ENCODE measurements around the gene SMYD3. TPM values are rescaled to one million over a fixed set of nuclear protein-coding genes. Genes with fewer than 3 reads are reported as not detected.

Gene SMYD3
- total and polyA plus RNA-seq, 2 of the 13 experiments (the other 11 are each of a cell fraction or from before 2014, with no cell fraction given): 27.7 to 35.8 TPM

GRCh38 chr1:246518456-246519205 lies 11.6 kb upstream of the SMYD3 start (continued):
- no peak for TF ChIP-seq AHR (CRISPR knock-in tag; IDR thresholded peaks at IDR 0.05)

- Histone ChIP-seq H3K9me3 (ENCODE audit: low read length) (peaks cover 23% of the 10 kb centered on the region), H3K9ac (ENCODE audit: insufficient read depth, low read depth, low read length) (no peak overlapping the region), H2AFZ (ENCODE audit: low read length) (no peak overlapping the region), H3K79me2 (ENCODE audit: insufficient read depth, low read length) (no peaks in the 10 kb centered on the region), H3K4me2 (ENCODE audit: low read depth, low read length) (no peak overlapping the region), H3K27me3 (ENCODE audit: control insufficient read depth in 1 of 2, insufficient read depth in 2 of 2, low read length in 2 of 2) (peaks cover 1 to 3% of the 10 kb centered on the region in 2 experiments; a peak in 2 of 5 replicates), H3K4me3 (replicated peaks in 1 of 3; ENCODE audit: insufficient read depth in 1 of 3, low read depth in 2 of 3, low read length in 3 of 3) (no peak overlapping the region), H3K27ac (ENCODE audit: extremely low read length, insufficient read depth, low read length) (no peak overlapping the region), H3K4me1 (ENCODE audit: insufficient read depth, low read length) (peaks cover 25% of the 10 kb centered on the region), H4K20me1 (ENCODE audit: insufficient read depth, low read length) (no peaks in the 10 kb centered on the region), H3K36me3 (replicated peaks in 1 of 2; ENCODE audit: control insufficient read depth in 1 of 2, insufficient read depth in 2 of 2, low read length in 2 of 2) (no peaks in the 10 kb centered on the region)
- ATAC-seq (no peak), DNase-seq (ENCODE audit: low spot score) (no peak), FAIRE-seq (no peak)
- in situ Hi-C loops (cut with HindIII; ENCODE audit: extremely low pct_ligation_motif_present, low pct_unique_long_range_greater_than_20kb): no loop called here
- intact Hi-C loops (cut with micrococcal nuclease; ENCODE audit: unreplicated experiment): no loop called here
- TF ChIP-seq ZNF574 (CRISPR knock-in tag; IDR thresholded peaks at IDR 0.05) (no peak), CHD4 (IDR thresholded peaks at IDR 0.05; ENCODE audit: borderline replicate concordance, low read length) (no peak), RBM39 (IDR thresholded peaks at IDR 0.05; ENCODE audit: low read depth, low read length, poor library complexity, severe bottlenecking) (no peak), IRF9 (CRISPR knock-in tag; IDR thresholded peaks at IDR 0.05; ENCODE audit: borderline replicate concordance) (no peak), ZFAT (CRISPR knock-in tag; conservative IDR thresholded peaks at IDR 0.05) (no peak), JDP2 (CRISPR knock-in tag; IDR thresholded peaks at IDR 0.05; ENCODE audit: borderline replicate concordance) (no peak), FOXK1 (CRISPR knock-in tag; IDR thresholded peaks at IDR 0.05; ENCODE audit: borderline replicate concordance, low read depth) (no peak), SIN3A (IDR thresholded peaks at IDR 0.05; ENCODE audit: borderline replicate concordance, low read depth, low read length) (no peak), ATF7 (IDR thresholded peaks at IDR 0.05) (no peak), ATF7 (CRISPR knock-in tag; IDR thresholded peaks at IDR 0.05) (no peak), PAXIP1 (CRISPR knock-in tag; conservative IDR thresholded peaks at IDR 0.05) (no peak)
- ChIA-PET POLR2A (no interaction called here), CTCF (ENCODE audit: low intra/inter-chr PET ratio, low total read pairs) (no interaction called here)
- WGBS (ENCODE audit: low lambda C conversion rate): 20% methylated on average over 7 of the region's 7 CpGs
- no TSS peak for BruUV-seq (replicated peaks)
Observed at GRCh38 chr1:246517391-246517790, 10.3 kb upstream of the SMYD3 start.
